Measurements from ENCODE around the gene LTB4R2. TPM values are rescaled to one million over a fixed set of nuclear protein-coding genes. Genes with fewer than 3 reads are reported as not detected.

LTB4R2 gene
- total and polyA plus RNA-seq, 2 donors (not counting 3 experiments of a cell fraction or from before 2014, with no cell fraction given), result 5.5 to 13.1 TPM

DNA sequence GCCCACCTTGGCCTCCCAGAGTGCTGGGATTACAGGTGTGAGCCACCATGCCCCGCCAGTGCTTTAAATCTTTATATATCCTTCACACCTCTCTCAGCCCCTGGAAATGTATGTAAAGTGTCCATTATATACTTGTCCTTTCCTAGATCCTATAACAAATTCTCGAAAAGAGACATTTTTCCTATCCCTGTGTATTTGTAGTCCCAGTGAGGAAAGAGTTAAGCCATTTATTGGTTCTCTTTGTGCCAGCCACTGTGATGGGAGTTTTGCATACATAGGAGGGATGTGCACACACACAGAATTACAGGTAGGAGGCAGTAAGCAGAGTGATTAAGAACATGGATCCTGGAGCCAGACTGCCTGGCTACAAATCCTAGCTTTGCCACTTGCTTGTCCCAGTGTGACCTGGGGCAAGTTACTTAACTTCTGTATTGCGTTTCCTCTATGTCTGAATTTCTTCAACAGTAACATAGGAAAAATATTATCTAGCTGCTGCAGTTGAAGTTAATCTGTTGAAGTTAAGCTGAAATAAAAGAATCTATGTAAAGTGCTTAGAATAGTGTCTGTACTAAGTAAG lies 36.4 kb upstream of the LTB4R2 start:
- POLR2A ChIA-PET, result no interaction called here
- intact Hi-C loops (cut with micrococcal nuclease) (no loop called here), dilution Hi-C loops (cut with MboI; ENCODE audit: extremely low pct_ligation_motif_present, low sequenced_read_pairs) (no loop called here)
- Histone ChIP-seq H3K27ac (ENCODE audit: insufficient read depth, low read depth, low read length) (no peak overlapping the region), H3K4me3 (replicated peaks in 1 of 3; ENCODE audit: insufficient read depth in 1 of 3, low read depth in 1 of 3, low read length in 3 of 3) (no peak overlapping the region), H4K20me1 (replicated peaks; ENCODE audit: control insufficient read depth, extremely low read depth, insufficient read depth, low read length) (no peaks in the 10 kb centered on the region), H2AFZ (ENCODE audit: low read depth, low read length) (no peak overlapping the region), H3K4me1 (ENCODE audit: control insufficient read depth, extremely low read depth, insufficient read depth, low read length) (peaks cover 9% of the 10 kb centered on the region), H3K79me2 (ENCODE audit: control insufficient read depth, insufficient read depth, low read length) (no peaks in the 10 kb centered on the region), H3K9me3 (replicated peaks; ENCODE audit: control insufficient read depth, insufficient read depth, low read length) (no peaks in the 10 kb centered on the region), H3K9me1 (replicated peaks; ENCODE audit: control insufficient read depth, extremely low read depth, insufficient read depth, low read length) (no peaks in the 10 kb centered on the region), H3K27me3 (ENCODE audit: control insufficient read depth in 2 of 2, insufficient read depth in 2 of 2, low read length in 2 of 2) (no peaks in the 10 kb centered on the region), H3K4me2 (ENCODE audit: insufficient read depth, low read length) (no peak overlapping the region), H3K9ac (replicated peaks; ENCODE audit: extremely low read depth, insufficient read depth, low read length) (no peak overlapping the region), H3K36me3 (ENCODE audit: control insufficient read depth in 2 of 2, extremely low read depth in 1 of 2, insufficient read depth in 2 of 2, low read length in 2 of 2) (peaks cover 2 to 7% of the 10 kb centered on the region in 2 experiments)
- FAIRE-seq (no peak), DNase-seq (ENCODE audit: low read depth, low spot score) (no peak)
- CTCF ChIA-PET, result interaction anchor here (1.1 to 3.6 kb wide), 2 partner anchors 10 to 24 kb away, joined by 5 to 21 read pairs; no protein-coding TSS in a partner anchor
- no TSS peak for BruUV-seq (replicated peaks)
- TF ChIP-seq POLR2AphosphoS5 (IDR thresholded peaks at IDR 0.05; ENCODE audit: insufficient read depth, low read depth, low read length), result no peak
- no peak for TF ChIP-seq MYC (IDR thresholded peaks at IDR 0.05; ENCODE audit: low read depth, low read length)
- TF ChIP-seq POLR2A (IDR thresholded peaks at IDR 0.05; ENCODE audit: low read depth, low read length), result no peak
- no peak for TF ChIP-seq GATA2 (IDR thresholded peaks at IDR 0.05; ENCODE audit: insufficient read depth, insufficient read length, low read depth, low read length)
- TF ChIP-seq, protein P1, sequence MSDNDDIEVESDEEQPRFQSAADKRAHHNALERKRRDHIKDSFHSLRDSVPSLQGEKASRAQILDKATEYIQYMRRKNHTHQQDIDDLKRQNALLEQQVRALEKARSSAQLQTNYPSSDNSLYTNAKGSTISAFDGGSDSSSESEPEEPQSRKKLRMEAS (IDR thresholded peaks at IDR 0.05; ENCODE audit: insufficient read depth, insufficient read length), result no peak
- TF ChIP-seq, protein P2, sequence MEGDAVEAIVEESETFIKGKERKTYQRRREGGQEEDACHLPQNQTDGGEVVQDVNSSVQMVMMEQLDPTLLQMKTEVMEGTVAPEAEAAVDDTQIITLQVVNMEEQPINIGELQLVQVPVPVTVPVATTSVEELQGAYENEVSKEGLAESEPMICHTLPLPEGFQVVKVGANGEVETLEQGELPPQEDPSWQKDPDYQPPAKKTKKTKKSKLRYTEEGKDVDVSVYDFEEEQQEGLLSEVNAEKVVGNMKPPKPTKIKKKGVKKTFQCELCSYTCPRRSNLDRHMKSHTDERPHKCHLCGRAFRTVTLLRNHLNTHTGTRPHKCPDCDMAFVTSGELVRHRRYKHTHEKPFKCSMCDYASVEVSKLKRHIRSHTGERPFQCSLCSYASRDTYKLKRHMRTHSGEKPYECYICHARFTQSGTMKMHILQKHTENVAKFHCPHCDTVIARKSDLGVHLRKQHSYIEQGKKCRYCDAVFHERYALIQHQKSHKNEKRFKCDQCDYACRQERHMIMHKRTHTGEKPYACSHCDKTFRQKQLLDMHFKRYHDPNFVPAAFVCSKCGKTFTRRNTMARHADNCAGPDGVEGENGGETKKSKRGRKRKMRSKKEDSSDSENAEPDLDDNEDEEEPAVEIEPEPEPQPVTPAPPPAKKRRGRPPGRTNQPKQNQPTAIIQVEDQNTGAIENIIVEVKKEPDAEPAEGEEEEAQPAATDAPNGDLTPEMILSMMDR (IDR thresholded peaks at IDR 0.05; ENCODE audit: extremely low read depth in 1 of 2, insufficient read depth in 1 of 2, low read depth in 1 of 2, low read length in 2 of 2), result no peak
- no peak for TF ChIP-seq EZH2 (IDR thresholded peaks at IDR 0.05; ENCODE audit: borderline replicate concordance, low read depth, low read length, severe bottlenecking)
- no peak for TF ChIP-seq JUN (IDR thresholded peaks at IDR 0.05; ENCODE audit: borderline replicate concordance, insufficient read depth, insufficient read length, low read depth)
- no peak for TF ChIP-seq FOS (IDR thresholded peaks at IDR 0.05; ENCODE audit: borderline replicate concordance, insufficient read depth, low read length)

Data from endothelial cell of umbilical vein (primary cell).